Mucosa of descending colon (tissue), 3 donors: ENCODE results near the gene NTM. TPM values are rescaled to one million over a fixed set of nuclear protein-coding genes. Genes with fewer than 3 reads are reported as not detected.

Experiments
- ATAC-seq: fragments of 200-7000 bp; cut with Tn5 transposase; one replicate; pipeline ENCODE4 v1.9.1; 2020; ENCODE audit warnings: mild to moderate bottlenecking, moderate library complexity
- DNase-seq, 3 donors: peaks; one replicate each; pipeline ENCODE4 v3.0.0-alpha.2; 2020
- H3K36me3 ChIP-seq: fragments of 200-600 bp; one replicate; pipeline ENCODE4 v1.8.0; 2021; ENCODE audit warnings: low read depth, mild to moderate bottlenecking
- H3K4me1 ChIP-seq: fragments of 200-600 bp; one replicate; pipeline ENCODE4 v1.8.0; 2021; ENCODE audit warnings: low read depth, mild to moderate bottlenecking
- H3K4me3 ChIP-seq: fragments of 200-600 bp; one replicate; pipeline ENCODE4 v1.8.0; 2021; ENCODE audit warnings: mild to moderate bottlenecking
- H3K9me3 ChIP-seq: fragments of 200-600 bp; one replicate; pipeline ENCODE4 v1.8.0; 2021; ENCODE audit warnings: mild to moderate bottlenecking
- CTCF ChIP-seq: fragments of 200-600 bp; IDR thresholded peaks from one replicate; pipeline ENCODE4 v1.8.0; 2022; ENCODE audit warnings: antibody characterized with exemption, mild to moderate bottlenecking
- intact Hi-C, 2 donors: fragments of 100-400 bp; cut with DNase I in 1 of 2; cut with micrococcal nuclease in 1 of 2; formaldehyde crosslinking; loops; one replicate each; pipeline versions ENCODE4 v1.11.0 to v1.11.1; 2022; cut with DNase I, micrococcal nuclease
- total RNA-seq, 3 donors: library from RNA; stranded (reverse); fragmentation: NEBNext Ultra II Directional in 2 of 3; extraction: Animal tissue kit (Norgen Biotek cat#: 25700) in 2 of 3; gene quantifications; one replicate each; pipeline versions ENCODE4 v1.2.1 to v1.2.4, GENCODE V29; 2021 to 2023
- donor health status: DM: no; HTN: no; CAD: no; lungs with moderate emphysema.
- donor health status: DM: no; HTN: no; CAD: no.
- donor health status: DM: no; HTN: yes; CAD: no.

NTM gene
- total RNA-seq, 3 donors from 2014 or later = 0.64 to 7.7 (median 1.2) TPM

GRCh38 chr11:131455843-131456704, 85.7 kb downstream of the NTM start:
- intact Hi-C loops = no loop called here
- Histone ChIP-seq H3K9me3 (no peaks in the 10 kb centered on the region), H3K36me3 (no peaks in the 10 kb centered on the region), H3K4me3 (no peak overlapping the region), H3K4me1 (no peaks in the 10 kb centered on the region)
- DNase-seq (no peak), ATAC-seq (no peak)
- TF ChIP-seq CTCF = no peak

- Histone ChIP-seq H3K4me1 (no peaks in the 10 kb centered on the region), H3K36me3 (no peaks in the 10 kb centered on the region), H3K9me3 (no peaks in the 10 kb centered on the region), H3K4me3 (no peak overlapping the region)
- ATAC-seq = no peak
- TF ChIP-seq CTCF = no peak
- intact Hi-C loops = no loop called here
- DNase-seq = no peak
These were observed 86.7 kb downstream of the NTM start for GRCh38 chr11:131457163-131457562.

DNA sequence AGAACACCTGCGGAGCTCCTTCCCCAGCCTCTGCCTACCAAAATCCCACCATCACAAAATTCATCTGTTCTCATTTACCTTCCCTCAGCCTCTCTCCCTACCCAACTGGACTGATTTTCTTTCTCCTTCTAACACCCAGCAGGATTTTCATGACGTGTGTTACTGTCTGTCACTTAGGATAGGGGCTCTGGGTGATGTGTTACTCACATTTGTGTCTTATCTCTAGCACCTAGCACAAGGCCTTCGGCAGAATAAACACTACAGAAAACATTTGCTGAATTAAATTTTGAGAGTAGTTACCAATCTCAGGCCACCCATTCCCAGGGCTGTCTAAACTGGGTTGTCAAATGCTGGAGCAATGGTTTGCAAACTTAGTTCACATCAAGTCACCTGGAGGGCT, 88.0 kb downstream of the NTM start:
- ATAC-seq = no peak

GRCh38 chr11:131460931-131461330, 90.5 kb downstream of the NTM start:
- intact Hi-C loops = no loop called here
- H3K4me1 ChIP-seq = no peaks in the 10 kb centered on the region
- TF ChIP-seq CTCF = no peak
- no peak overlapping the region for H3K4me3 ChIP-seq
- DNase-seq (no peak), ATAC-seq (no peak)
- H3K9me3 ChIP-seq = no peaks in the 10 kb centered on the region
- H3K36me3 ChIP-seq = no peaks in the 10 kb centered on the region

More for the DNA sequence above, 88.0 kb downstream of the NTM start:
- no peaks in the 10 kb centered on the region for H3K4me1 ChIP-seq
- H3K9me3 ChIP-seq = no peaks in the 10 kb centered on the region
- no peak for TF ChIP-seq CTCF
- no peak overlapping the region for H3K4me3 ChIP-seq
- DNase-seq = no peak
- H3K36me3 ChIP-seq = no peaks in the 10 kb centered on the region
- intact Hi-C loops = no loop called here

DNA sequence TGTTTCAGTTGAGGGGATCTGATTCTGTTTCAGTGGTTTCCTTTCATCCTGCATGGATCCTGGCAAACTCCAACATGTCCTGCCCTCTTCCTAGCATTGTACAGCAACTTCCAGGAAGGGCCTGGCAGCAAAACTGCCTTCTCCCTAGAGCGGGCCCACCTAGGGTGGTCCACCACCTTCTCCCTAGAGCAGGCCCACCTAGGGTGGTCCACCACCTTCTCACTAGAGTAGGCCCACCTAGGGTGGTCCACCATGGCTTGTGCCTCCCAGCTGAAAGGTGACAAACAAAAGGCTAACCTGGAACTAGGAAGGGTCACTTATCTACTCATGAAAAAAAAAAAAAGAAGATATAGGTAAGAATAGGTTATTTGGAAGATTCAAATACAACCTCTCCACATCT, 92.2 kb downstream of the NTM start:
- no peaks in the 10 kb centered on the region for H3K9me3 ChIP-seq
- intact Hi-C loops = no loop called here
- no peak overlapping the region for H3K4me3 ChIP-seq
- ATAC-seq = no peak
- no peaks in the 10 kb centered on the region for H3K36me3 ChIP-seq
- DNase-seq = no peak
- no peak for TF ChIP-seq CTCF
- no peaks in the 10 kb centered on the region for H3K4me1 ChIP-seq
